ENCODE results near the gene CHST5.

- TF ChIP-seq PHF8 (CRISPR knock-in tag; IDR thresholded peaks at IDR 0.05) (no peak), SP1 (IDR thresholded peaks at IDR 0.05) (no peak), SP1 (CRISPR knock-in tag; IDR thresholded peaks at IDR 0.05) (no peak), NFYB (CRISPR knock-in tag; IDR thresholded peaks at IDR 0.05) (no peak), CREB1 (IDR thresholded peaks at IDR 0.05) (no peak), CREB1 (CRISPR knock-in tag; IDR thresholded peaks at IDR 0.05) (no peak), ZNF382 (CRISPR knock-in tag; IDR thresholded peaks at IDR 0.05; ENCODE audit: borderline replicate concordance) (no peak), MLXIP (CRISPR knock-in tag; IDR thresholded peaks at IDR 0.05; ENCODE audit: borderline replicate concordance) (no peak), ESRRA (CRISPR knock-in tag; IDR thresholded peaks at IDR 0.05; ENCODE audit: low read depth) (no peak), RFX5 (IDR thresholded peaks at IDR 0.05; ENCODE audit: low read depth, low read length) (no peak), REST (IDR thresholded peaks at IDR 0.05; ENCODE audit: borderline replicate concordance in 1 of 2, low read depth in 1 of 2, low read length in 2 of 2) (no peak), CTCF (CRISPR knock-in tag; IDR thresholded peaks at IDR 0.05) (no peak), ARNTL (CRISPR knock-in tag; IDR thresholded peaks at IDR 0.05) (no peak), THYN1 (CRISPR knock-in tag; IDR thresholded peaks at IDR 0.05; ENCODE audit: borderline replicate concordance, low read depth) (no peak), ATF3 (CRISPR knock-in tag; IDR thresholded peaks at IDR 0.05) (no peak), ZBTB42 (CRISPR knock-in tag; IDR thresholded peaks at IDR 0.05) (no peak)
Measured at GRCh38 chr16:75559564-75560372, 23.9 kb upstream of the CHST5 start.

Data from HepG2 (cell line).